Activated CD4-positive, alpha-beta T cell treated with anti-CD3 and anti-CD28 coated beads, Interleukin-2, amount 50 U/mL, for 24 hours (primary cell): ENCODE data around the gene MRPS24.
A peak's percentile ranks its signal among the peaks of the same experiment; 100 is the strongest.
"Not testable (repeated sequence)": the region's sequence is repeated elsewhere in the genome, so short reads cannot be mapped to it uniquely, and the experiment has no call there.

Experiments
- DNase-seq, 2 donors: peaks; one replicate each; pipeline ENCODE4 v3.0.0-alpha.2; 2020; ENCODE audit warnings: low read depth in 1 of 2, low spot score in 1 of 2

The MRPS24 gene

DNA sequence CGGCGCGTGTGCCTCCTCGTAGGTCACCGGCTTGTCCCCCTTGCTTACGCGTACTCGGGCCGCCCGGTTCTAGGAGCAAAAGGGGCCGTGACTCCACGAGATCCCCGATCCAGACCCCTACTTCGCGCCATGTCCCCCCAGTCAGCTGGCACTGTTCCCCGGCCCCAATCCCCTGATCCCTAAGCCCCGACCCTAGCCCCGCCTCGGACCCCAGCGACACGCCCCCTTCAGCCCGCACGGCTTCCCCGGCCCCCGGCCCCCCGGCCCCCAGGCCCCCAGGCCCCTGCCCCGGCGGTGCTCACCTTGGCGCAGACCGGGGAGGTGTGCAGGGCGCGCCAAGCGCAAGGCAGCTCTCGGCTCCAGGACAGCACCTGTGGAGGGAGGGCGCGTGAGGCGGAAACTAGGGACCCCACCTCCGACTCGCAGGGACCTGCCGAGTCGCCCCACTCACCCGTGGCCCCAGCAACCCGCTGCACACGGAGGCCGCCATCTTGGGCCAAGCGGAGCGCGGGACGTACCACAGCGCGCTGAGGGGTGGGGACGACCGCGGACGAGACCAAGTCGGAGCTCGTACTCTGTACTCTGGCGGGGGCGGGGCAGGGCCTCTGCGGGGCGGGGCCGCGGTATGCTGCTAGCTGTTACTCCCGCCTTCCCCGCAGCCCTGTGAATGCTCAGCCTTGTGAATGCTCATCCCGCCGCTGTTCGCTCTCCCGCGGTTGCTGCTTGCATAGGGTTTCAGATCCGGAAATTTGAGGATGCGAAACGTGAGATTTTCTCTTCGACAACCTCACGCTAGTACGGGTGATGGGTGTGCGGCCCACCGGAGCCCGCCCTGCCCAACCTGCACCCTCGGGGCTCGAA lies at the start of gene MRPS24:
Gene MRPS24, minus strand, starts transcription at position 512 of the 861 bp plus-strand sequence. Its CDS starts 22 bp downstream, at position 490.
- peak; percentile 93 for DNase-seq

DNA sequence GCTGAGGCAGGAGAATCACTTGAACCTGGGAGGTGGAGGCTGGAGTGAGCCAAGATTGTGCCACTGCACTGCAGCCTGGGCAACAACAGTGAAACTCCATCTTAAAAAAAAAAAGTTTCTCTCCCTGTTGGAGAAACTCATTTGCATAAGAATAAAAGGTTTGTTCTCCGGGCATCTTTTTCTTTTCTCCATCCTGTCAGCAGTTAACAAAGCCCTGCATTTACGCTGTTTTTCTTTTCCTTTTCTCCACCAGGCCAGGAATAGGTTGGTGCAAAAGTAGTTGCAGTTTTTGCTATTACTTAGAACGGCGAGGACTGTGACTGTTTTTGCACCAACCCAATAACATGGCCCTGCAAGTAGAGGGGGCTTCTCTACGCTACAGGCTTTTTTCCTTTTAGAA lies 46.6 kb upstream of the MRPS24 start:
- no peak for DNase-seq

DNA sequence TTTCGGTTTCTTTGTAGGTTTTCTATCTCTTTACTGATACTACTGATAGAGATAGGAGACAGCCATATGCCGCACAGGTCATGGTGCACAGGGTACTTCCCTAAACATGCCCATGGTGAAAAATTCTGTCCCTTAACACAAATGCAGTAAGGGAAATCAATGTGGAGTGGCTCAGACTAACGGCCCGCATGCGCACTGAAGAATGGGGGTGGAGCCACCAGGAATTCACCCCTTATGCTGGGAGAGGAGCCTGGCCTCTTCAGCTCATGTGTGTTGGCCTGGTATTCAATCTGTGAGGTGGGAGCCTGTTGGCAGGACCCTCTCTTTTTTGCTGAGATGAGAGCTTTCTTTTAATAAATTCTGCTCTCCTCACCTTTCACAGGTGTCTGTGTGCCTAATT lies 45.5 kb upstream of the MRPS24 start:
- no peak for DNase-seq

DNA sequence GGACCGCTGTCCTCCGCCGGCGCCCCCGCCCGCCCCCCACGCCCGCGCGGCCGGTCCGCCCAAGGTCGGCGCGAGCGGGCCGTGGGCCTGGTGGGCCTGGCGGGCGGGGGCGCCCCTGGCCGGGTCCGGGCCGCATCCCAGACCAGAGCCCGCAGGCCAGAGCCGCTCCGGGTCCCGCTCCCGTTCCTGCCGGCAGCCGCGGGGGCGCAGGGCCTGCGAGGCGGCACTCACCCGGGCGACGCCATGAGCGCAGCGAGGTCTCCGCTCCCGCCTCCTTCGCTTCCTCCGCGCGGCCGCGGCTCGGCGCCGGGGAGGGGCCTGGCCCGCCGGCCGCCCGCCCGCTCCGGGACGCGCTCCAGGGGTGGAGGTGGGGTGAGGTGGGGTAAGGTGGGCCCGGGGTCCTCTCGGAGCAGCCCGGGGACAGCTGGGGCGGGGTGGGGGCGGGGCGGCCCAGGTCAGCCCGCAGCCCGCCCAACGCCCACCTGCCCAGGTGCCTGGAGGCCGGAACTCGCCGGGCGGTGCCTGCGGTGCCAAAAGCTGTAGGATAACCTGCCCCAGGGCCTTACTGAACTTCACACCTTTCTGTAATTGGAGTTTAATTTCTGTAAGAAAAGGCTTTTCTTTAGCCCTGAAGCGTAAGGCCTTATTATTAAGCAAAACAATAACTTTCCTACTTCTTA lies 37.2 kb upstream of the MRPS24 start, which contains the start of gene URGCP:
Gene URGCP, minus strand, starts transcription at position 266 of the 680 bp plus-strand sequence. Its CDS starts 21 bp downstream, at position 245.
- DNase-seq: peak; percentile 22 to 23

DNA sequence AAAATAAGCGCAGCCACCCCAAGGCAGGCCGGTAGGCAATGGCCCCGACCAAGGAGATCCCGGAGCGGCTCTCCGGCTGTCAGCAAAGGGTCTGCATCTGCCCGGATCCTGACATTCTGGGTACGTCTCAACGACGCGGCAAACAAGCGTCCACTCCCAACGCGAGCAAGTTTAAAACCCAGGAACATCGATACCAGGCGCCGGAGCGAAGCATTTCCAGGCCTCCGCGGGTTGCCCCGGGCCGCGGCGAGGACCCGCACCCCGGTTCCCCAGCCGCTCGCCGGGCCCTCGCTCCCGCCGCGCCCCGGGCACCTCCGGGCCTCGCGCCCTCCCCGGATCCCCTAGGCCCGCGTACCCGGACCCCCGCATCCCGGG lies 36.6 kb upstream of the MRPS24 start:
- peak in 1 of 2 donors; percentile 13 for DNase-seq

DNA sequence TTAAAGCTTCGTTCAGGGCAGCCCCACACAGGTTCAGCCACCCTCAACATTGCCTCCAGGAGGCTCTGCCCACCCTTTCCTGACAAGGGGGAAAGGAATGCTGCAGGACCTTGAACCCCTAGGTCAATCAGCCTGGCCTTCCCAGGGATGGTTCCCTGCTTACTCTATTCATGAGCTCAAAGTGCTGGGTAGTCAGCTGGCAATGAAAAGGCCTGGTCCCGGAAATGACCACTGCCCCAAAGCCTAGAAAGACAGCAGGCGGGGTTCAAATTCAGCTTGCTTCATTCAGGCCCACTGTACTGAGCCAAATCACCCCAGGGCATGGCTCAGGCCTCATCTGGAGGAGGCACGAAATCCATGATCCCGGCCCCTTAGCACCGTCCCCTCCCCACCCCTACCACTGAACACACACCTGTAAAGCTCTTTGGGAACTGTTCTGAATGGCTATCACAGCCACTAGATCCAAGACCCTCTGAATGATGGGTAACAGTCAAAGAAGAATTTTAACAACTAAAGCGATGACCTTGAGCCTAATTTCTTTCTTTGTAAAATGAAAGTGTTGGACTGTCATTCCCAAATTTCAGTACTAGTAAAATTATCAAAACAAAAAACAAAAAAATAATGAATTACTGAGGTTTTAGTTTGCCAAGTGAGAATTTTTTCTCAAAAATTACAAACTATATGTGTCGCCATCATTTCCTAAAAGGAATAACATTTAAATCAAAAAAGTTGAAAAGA lies 36.1 kb upstream of the MRPS24 start:
- DNase-seq: no peak

DNA sequence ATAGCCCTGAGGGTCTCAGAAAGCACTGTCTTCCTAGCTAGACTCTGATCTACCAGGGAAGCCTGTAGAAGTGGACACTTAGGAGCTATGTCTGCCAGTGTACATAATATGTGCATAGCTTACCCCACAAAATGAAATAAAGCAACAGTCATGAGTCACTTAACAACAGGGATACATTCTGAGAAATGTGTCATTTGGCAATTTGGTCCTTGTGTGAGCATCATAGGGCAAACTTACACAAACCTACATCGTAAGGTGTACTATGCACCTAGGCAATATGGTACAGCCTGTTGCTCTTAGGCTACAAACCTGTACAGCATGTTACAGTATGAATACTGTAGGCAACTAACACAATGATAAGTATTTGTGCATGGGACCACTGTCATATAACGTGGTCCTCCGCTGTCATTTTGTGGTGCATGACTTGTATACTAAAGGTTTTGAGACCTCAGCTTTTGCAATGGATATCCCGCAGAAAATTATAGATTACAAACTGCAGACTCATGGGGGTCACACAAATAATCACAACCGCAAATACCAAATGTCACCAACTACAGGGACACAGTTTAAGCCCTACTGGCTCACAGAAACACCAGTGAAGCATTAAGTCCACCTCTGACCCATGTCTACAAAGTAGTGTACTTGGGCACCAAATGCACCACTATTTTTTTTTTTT lies 35.4 kb upstream of the MRPS24 start:
- no peak for DNase-seq

DNA sequence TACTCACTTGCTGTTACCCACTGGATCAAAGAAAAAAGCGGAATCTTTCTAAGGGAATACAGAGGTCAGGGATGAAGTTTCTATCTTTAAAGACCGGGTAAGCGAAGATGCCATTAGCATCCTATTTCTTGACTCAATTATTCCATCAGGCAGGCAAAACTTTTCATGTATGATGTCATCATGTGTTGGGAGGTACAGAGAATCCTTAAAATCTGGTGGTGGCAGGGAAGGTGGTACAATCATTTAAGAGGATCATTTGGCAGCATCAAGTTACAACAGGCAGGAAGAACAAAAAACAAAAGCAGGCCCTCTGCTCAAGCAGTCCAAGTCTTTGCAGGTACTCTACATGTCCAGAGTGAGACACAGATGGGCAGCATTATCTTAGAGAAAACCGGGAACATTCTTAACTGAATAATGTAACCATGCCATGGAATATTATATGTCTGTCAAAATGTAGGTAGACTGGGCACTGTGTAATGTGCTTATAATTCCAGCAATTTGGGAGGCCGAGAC lies 33.3 kb upstream of the MRPS24 start:
- no peak for DNase-seq

DNA sequence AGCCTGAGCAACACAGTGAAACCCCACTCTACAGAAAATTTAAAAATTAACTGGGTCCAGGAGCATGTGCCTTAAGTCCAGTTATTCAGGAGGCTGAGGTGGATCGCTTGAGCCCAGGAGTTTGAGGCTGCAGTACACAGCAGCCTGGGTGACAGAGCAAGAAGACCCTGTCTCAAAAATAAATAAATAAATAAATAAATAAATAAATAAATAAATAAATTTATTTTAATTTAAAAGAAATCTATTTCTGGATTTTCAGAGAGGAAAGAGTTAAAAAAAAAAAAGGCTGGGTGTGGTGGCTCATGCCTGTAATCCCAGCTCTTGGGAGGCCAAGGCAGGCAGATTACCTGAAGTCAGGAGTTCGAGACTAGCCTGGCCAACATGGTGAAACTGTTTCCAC lies 29.3 kb upstream of the MRPS24 start:
- DNase-seq: not testable (repeated sequence)

DNA sequence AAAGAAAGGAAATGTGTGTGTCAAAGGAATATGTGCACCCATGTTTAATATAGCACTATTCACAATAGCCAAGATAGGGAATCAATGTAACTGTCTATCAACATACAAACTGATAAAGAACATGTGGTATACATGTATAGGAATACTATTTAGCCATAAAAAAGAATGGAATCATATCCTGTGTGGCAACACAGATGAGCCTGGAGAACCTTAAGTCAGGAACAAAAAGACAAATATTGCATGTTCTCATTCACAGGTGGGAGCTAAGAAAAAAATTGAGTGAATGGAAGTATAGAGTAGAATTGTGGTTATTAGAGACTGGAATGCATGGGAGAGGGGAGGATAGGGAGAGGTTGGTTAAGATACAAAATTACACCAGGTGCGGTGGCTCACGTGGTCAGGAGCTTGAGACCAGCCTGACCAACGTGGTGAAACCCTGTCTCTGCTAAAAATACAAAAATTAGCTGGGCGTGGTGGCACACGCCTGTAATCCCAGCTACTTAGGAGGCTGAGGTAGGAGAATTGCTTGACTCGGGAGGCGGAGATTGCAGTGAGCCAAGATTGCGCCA lies 26.6 kb upstream of the MRPS24 start:
- no peak for DNase-seq

DNA sequence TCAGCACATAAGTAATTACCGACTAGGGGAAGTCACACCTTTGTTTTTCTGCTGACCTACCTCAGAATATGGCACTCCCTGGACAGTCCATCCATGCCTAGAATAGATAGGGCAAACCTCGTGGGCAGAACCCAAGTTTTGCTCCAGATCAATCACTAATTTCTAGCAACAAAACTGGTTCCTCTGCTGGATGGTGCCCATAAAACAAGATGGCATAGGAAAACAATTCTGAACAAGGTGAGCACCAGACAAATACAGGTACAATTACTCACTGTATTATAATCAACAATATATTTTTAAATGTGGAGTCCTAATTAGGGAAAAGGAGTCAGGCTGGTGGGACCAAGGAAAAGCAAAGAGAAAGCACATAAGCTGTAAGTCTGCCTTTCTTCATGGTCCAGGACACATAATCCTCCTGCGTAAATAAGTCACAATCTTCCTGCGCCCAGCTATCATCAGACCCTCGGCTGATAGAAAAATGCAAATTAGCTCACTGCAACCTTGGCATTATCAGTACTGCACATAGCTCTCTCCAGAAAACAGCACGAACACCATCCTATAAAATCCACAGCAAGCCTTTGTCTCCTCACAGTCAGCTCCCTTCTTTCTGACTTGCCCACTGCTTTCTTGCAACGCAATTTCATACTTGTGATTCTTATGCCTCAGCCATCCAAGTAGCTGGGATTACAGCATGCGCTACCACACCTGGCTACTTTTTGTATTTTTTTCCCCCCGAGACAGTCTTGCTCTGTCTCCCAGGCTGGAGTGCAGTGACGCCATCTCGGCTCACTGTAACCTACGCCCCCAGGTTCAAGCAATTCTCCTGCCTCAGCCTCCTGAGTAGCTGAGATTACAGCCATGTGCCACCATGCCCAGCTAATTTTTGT lies 22.0 kb upstream of the MRPS24 start:
- DNase-seq: no peak

DNA sequence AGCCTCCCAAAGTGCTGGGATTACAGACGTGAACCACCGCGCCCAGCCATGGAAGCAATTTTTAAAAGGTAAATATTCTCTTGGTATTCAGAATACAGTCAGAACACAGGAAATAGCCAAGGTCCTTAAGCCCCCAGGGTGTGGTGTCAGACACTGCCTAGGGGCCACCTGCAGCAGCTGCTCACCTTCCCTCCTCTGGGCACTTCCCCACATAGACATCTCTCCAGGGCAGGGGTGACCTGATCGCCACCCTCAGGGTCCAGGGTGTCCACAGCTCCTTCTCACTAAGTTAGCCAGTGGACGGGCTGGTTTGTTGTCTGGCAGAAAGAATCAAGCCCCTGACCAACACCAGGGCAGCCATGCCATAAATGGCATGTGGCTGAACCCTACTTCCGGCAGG lies 21.2 kb upstream of the MRPS24 start:
- no peak for DNase-seq

DNA sequence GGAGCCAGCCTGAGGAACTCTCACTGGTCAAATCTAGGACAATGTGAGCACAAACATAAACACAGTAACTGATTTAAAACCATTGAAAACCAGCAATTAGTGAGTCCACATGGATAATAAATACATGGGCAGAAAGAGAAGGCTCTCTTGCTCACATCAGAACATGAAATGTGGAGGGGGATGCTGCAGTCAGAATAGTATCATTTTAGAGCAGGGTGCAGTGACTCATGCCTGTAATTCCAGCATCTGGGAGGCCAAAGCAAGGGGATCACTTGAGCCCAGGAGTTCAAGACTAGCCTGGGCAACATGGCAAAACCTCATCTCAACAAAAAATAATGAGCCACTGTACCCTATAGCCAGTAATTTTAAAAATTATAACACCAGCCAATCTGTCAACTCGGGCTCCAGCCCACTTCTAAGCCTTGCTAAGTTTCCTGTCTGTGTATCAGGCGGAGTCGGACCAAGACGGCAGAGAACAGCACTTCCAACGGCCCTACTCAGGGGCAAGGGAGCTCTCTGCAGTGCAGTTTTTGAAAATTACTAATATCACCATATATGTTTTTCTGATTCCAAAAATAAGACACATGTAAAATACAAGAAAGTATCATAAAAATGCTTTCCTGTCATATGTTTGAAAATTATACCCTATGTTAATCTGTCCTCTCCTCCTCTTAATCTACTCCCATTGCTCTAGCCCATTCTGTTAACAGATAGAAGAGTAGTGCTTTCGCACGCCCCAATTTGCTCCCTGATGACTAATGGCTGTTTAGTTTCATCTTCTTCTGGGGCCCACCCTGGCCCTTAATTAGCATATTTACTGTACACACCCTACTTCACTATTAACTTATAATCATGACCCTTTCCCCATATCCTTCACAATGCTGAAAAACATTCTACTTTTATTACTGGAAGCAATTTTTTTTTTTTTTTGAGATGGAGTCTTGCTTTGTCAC lies 20.0 kb upstream of the MRPS24 start:
- DNase-seq: no peak

DNA sequence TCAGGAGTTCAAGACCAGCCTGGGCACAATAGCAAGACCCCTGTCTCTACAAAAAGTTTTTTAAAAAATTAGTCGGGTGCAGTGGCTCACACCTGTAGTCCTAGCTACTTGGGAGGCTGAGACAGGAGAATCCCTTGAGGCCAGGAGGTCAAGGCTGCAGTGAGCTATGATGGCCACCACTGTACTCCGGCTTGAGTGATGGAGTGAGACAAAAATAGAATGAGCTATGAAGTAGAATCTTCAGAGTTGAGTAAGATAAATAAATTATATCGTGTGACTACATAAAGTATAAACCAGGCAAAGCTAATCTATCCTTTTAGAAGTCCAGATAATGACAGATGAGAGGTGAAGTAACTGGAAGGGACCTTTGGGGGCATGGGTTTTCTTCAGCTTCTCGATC lies 15.3 kb upstream of the MRPS24 start:
- DNase-seq: no peak

DNA sequence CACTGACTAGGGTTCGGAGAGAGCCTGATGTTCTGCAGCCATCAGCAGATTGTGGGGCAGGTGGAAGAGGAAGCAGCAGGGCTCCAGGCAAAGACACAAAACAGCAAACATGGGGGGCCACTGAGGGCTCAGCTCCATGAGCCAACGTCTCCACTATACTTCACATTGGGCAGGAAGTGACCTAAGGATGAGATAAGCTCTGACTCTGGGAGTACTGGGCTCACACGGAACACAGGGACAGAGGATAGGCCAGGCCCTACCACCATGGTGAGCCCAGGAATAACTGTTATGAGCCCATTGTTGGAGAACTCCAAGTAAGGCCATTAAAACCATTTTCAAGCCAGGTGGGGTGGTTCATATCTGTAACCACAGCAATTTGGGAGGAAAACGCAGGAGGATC lies 14.9 kb upstream of the MRPS24 start:
- DNase-seq: no peak

DNA sequence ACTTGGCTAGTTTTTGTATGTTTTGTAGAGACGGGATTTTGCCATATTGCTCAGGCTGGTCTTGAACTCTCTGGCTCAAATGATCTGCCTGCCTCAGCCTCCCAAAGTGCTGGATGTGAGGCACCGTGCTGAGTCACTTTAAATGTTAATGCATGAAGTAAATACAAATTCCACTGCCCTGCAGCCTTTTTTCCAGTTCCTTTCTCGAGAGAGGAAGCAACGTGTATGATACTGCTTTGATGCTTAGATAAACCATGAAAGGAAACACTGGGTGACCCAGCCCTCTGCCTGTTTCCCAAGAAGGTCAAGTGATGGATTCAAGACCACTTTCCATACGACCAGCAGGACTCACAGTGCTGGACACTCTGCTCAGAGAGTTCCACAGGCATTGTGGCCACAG lies 11.3 kb upstream of the MRPS24 start:
- no peak for DNase-seq

DNA sequence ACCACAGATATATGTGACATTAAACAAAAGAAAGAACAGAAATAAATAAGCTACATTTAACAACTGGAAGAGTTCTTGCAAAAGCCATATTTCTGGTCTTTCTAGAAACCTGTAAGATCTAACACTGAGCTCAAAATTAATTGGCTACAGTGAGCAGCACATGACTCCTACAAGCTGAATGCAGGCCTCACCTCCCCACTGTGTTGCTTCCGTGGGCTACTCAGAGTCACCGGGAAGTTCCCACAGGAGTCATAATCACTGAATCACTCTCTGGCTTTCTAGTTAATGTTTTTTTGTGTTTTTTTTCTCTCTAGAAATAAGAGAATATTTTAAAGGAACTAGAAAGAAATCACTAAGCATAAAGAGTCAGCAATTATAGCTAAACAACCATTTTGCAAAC lies 10.2 kb upstream of the MRPS24 start:
- DNase-seq: no peak

DNA sequence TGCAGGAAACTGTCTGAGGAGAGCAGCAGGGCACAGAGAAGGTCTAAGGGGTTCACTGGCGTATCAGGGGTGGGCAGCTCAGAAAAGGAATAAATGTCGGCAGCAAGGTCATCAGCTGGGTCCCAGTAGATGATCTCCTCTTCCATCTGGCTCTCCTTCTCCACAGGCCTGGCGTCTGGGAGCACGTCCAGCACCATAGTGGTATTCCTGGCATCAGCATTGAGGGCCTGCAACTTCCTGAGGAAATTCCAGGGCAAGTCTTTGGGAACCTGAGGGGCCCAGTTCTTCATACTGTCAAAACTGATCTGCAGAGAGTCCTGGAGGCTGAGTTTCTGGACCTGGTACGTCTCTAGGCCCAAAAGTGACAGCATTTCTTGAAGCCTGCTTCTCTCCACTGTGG lies 9.6 kb upstream of the MRPS24 start:
- no peak for DNase-seq
